ENCODE data around the gene KHSRP. TPM values are rescaled to one million over a fixed set of nuclear protein-coding genes. Genes with fewer than 3 reads are reported as not detected.

The KHSRP gene
- total RNA-seq, 2 donors from 2014 or later = 210 to 433 TPM

- H3K36me3 ChIP-seq = no peaks in the 10 kb centered on the region
- intact Hi-C loops (cut with DNase I) = no loop called here
- H3K9me3 ChIP-seq = no peaks in the 10 kb centered on the region
- H3K27ac ChIP-seq = peak overlapping the region; percentile 81
- H3K27me3 ChIP-seq = no peaks in the 10 kb centered on the region
- H3K9ac ChIP-seq (ENCODE audit: low read depth in 2 of 2, low read length in 2 of 2) = peak overlapping the region; percentile 72 to 88
- peak; percentile 98 for DNase-seq
- TF ChIP-seq CTCF (IDR thresholded peaks at IDR 0.05) = peak; percentile 55
- no peaks in the 10 kb centered on the region for H3K4me1 ChIP-seq
- peak overlapping the region; percentile 86 for H3K4me3 ChIP-seq
Measured at GRCh38 chr19:6460099-6460884, 35.7 kb upstream of the KHSRP start.

DNA sequence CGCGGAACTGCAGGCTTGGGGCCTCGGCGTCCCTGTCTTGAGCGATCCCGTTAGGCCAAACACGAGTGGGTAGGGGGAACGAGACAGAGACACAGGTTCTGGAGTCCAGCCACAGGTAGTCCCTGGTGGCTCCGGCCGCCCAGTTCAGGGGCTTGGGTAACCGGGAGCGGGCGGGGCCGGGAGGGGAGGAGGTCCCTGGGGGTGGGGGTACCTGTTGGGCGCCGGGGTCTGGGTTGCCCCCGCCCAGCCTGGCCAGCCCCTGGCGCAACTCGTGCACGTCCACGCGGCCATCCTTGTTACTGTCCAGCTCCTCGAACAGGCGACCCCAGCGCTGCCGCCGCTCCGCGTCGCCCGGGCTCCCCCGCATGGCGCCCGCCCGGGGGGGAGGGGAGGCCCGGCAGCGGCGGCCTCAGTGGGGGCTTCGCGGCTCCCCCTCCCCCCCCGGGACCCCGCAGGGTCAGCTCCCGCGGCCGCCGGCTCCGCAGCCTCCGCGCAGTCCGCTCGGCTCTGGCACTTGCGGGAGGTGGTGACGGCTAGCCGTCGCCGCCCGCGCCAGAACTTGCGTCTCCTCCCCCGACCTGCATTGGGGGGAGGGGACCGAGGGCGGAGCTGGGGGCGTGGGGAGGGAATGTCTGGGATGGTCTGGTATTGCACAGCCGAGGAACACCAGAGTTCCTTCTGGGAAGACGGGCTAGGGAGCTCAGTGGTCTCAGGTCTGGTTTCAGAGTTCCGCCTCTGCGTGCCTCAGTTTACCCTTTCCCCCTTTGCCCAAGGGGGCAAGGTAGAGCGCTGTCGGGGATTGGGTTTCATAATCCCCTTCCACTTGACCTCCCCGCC is 34.9 kb upstream of the KHSRP start, which contains the start of gene SLC25A23:
Gene SLC25A23 (minus strand): TSS at position 531 of the 837 bp plus-strand sequence. CDS start 164 bp downstream, at position 367.
- Histone ChIP-seq H3K9ac (ENCODE audit: low read depth in 2 of 2, low read length in 2 of 2) (peak within 1 kb of the TSS; percentile 72 to 88), H3K27ac (peak within 1 kb of the TSS; percentile 81), H3K4me3 (peak within 1 kb of the TSS; percentile 86), H3K27me3 (no peaks in the 10 kb centered on the region), H3K36me3 (peaks cover 2% of the 10 kb centered on the region), H3K4me1 (no peaks in the 10 kb centered on the region), H3K9me3 (no peaks in the 10 kb centered on the region)
- DNase-seq = peak; percentile 86
- TF ChIP-seq CTCF (IDR thresholded peaks at IDR 0.05) = no peak
- intact Hi-C loops (cut with DNase I) = no loop called here

DNA sequence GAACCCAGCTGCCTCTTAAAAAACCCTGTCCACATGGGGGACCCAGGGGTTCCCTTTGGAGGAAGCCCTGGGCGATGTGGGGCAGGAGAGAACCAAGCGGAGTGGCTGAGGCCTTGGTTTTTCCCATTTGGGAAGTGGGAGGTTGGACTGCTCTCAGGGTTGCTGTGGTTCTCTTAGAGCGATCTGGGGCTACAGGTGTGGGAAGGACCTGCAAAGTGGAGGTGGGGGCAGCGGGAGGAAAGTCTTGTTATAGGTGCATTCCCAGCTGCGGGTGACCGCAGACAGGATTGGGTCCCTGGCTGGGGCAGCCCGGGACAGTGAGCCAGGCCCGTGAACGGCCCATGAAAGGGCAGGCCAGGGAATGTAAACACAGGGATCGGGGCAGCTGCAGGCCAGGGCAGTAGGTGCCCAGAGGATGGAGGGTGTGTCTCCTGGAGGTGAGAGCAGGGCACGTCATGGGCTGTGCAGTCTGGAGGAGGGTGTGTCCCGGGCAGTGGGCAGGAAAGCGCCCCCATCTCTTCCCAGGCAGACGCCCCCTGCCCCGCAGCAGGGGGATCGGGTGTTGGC is 34.2 kb upstream of the KHSRP start:
- no peak for TF ChIP-seq CTCF (IDR thresholded peaks at IDR 0.05)
- intact Hi-C loops (cut with DNase I) = no loop called here
- Histone ChIP-seq H3K9ac (ENCODE audit: low read depth in 2 of 2, low read length in 2 of 2) (peak overlapping the region; percentile 63 to 66), H3K4me3 (peak overlapping the region; percentile 86), H3K4me1 (no peaks in the 10 kb centered on the region), H3K27ac (peak overlapping the region; percentile 81), H3K27me3 (no peaks in the 10 kb centered on the region), H3K9me3 (no peaks in the 10 kb centered on the region), H3K36me3 (peaks cover 8% of the 10 kb centered on the region)
- DNase-seq = peak; percentile 67

GRCh38 chr19:6457958-6458694 is 33.5 kb upstream of the KHSRP start:
- Histone ChIP-seq H3K36me3 (peaks cover 8% of the 10 kb centered on the region), H3K27ac (no peak overlapping the region), H3K4me3 (peak overlapping the region; percentile 86), H3K9ac (ENCODE audit: low read depth in 2 of 2, low read length in 2 of 2) (peak overlapping the region in 1 of 2 donors; percentile 63), H3K9me3 (no peaks in the 10 kb centered on the region), H3K27me3 (no peaks in the 10 kb centered on the region), H3K4me1 (no peaks in the 10 kb centered on the region)
- DNase-seq = no peak
- TF ChIP-seq CTCF (IDR thresholded peaks at IDR 0.05) = no peak
- intact Hi-C loops (cut with DNase I) = no loop called here

- Histone ChIP-seq H3K4me3 (no peak overlapping the region), H3K27me3 (no peaks in the 10 kb centered on the region), H3K4me1 (no peaks in the 10 kb centered on the region), H3K9me3 (no peaks in the 10 kb centered on the region), H3K36me3 (peaks cover 8% of the 10 kb centered on the region), H3K9ac (ENCODE audit: low read depth in 2 of 2, low read length in 2 of 2) (no peak overlapping the region), H3K27ac (no peak overlapping the region)
- TF ChIP-seq CTCF (IDR thresholded peaks at IDR 0.05) = no peak
- intact Hi-C loops (cut with DNase I) = no loop called here
- no peak for DNase-seq
Measured at GRCh38 chr19:6455924-6456323, 31.3 kb upstream of the KHSRP start.
